ENCODE measurements around the gene HSPB3.

- TF ChIP-seq HES2 (IDR thresholded peaks at IDR 0.05) (no peak), CEBPB (IDR thresholded peaks at IDR 0.05) (no peak)
Measured at GRCh38 chr5:54415147-54415546, 40.4 kb upstream of the HSPB3 start.

Measured in A549 (cell line).